SK-N-SH treated with all-trans-retinoic acid at 6 μM for 48 hours (cell line): ENCODE results near the gene ABCF3.

Experiments
- ARNTL ChIP-seq: fragments of 450-650 bp; formaldehyde crosslinking; IDR thresholded peaks from 2 replicates; pipeline ENCODE4 v1.5.0; 2020; ENCODE audit warnings: low read depth, mild to moderate bottlenecking, moderate library complexity, borderline replicate concordance
- ESRRG ChIP-seq: fragments of 250-450 bp; sonication (Bioruptor Pico); IDR thresholded peaks from 2 replicates; pipeline ENCODE4 v1.6.1; 2021; ENCODE audit warnings: mild to moderate bottlenecking
- GLIS3 ChIP-seq: fragments of 250-450 bp; sonication (Bioruptor Pico); IDR thresholded peaks from 2 replicates; pipeline ENCODE4 v1.5.0; 2020; ENCODE audit warnings: mild to moderate bottlenecking, moderate library complexity
- PATZ1 ChIP-seq: fragments of 250-450 bp; sonication (Bioruptor Pico); IDR thresholded peaks from 2 replicates; pipeline ENCODE4 v1.8.0; 2020; ENCODE audit warnings: mild to moderate bottlenecking, moderate library complexity, borderline replicate concordance
- RARB ChIP-seq: fragments of 250-450 bp; sonication (Bioruptor Pico); IDR thresholded peaks from 2 replicates; pipeline ENCODE4 v1.8.0; 2021; ENCODE audit warnings: mild to moderate bottlenecking, moderate library complexity
- ZFP3 ChIP-seq: fragments of 250-450 bp; sonication (Bioruptor Pico); IDR thresholded peaks from 2 replicates; pipeline ENCODE4 v1.5.0; 2020; ENCODE audit warnings: mild to moderate bottlenecking, moderate library complexity
- TF ChIP-seq, protein P1 (sequence below): fragments of 250-450 bp; sonication (Bioruptor Pico); IDR thresholded peaks from 2 replicates; pipeline ENCODE4 v1.5.0; 2020; ENCODE audit warnings: mild to moderate bottlenecking, moderate library complexity
- TF ChIP-seq, protein P2 (sequence below): fragments of 250-450 bp; sonication (Bioruptor Pico); IDR thresholded peaks from 2 replicates; pipeline ENCODE4 v1.5.1; 2021; ENCODE audit warnings: mild to moderate bottlenecking, moderate library complexity

DNA sequence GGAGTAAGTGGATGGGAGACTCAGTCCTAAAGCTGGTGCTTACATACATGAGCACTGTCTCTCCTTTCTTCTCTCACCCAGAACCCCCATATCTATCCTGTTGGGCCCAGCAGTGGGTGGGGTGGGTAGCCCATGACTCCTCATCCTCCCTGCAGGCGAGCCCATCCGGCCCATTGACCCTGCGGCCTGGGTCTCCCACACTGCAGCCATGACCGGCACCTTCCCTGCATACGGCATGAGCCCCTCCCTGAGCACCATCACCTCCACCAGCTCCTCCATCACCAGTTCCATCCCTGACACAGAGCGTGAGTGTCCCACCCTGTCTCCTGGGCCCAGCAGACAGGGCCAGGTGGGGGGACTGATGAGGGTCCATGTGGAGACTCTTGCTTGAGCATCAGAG lies 19.3 kb upstream of the ABCF3 start:
- TF ChIP-seq, protein P1, sequence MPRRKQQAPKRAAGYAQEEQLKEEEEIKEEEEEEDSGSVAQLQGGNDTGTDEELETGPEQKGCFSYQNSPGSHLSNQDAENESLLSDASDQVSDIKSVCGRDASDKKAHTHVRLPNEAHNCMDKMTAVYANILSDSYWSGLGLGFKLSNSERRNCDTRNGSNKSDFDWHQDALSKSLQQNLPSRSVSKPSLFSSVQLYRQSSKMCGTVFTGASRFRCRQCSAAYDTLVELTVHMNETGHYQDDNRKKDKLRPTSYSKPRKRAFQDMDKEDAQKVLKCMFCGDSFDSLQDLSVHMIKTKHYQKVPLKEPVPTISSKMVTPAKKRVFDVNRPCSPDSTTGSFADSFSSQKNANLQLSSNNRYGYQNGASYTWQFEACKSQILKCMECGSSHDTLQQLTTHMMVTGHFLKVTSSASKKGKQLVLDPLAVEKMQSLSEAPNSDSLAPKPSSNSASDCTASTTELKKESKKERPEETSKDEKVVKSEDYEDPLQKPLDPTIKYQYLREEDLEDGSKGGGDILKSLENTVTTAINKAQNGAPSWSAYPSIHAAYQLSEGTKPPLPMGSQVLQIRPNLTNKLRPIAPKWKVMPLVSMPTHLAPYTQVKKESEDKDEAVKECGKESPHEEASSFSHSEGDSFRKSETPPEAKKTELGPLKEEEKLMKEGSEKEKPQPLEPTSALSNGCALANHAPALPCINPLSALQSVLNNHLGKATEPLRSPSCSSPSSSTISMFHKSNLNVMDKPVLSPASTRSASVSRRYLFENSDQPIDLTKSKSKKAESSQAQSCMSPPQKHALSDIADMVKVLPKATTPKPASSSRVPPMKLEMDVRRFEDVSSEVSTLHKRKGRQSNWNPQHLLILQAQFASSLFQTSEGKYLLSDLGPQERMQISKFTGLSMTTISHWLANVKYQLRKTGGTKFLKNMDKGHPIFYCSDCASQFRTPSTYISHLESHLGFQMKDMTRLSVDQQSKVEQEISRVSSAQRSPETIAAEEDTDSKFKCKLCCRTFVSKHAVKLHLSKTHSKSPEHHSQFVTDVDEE (CRISPR knock-in tag), result no peak
- TF ChIP-seq PATZ1 (no peak), RARB (CRISPR knock-in tag) (no peak), GLIS3 (CRISPR knock-in tag) (no peak), ARNTL (CRISPR knock-in tag) (no peak), ESRRG (CRISPR knock-in tag) (no peak), ZFP3 (CRISPR knock-in tag) (no peak)
- TF ChIP-seq, protein P2, sequence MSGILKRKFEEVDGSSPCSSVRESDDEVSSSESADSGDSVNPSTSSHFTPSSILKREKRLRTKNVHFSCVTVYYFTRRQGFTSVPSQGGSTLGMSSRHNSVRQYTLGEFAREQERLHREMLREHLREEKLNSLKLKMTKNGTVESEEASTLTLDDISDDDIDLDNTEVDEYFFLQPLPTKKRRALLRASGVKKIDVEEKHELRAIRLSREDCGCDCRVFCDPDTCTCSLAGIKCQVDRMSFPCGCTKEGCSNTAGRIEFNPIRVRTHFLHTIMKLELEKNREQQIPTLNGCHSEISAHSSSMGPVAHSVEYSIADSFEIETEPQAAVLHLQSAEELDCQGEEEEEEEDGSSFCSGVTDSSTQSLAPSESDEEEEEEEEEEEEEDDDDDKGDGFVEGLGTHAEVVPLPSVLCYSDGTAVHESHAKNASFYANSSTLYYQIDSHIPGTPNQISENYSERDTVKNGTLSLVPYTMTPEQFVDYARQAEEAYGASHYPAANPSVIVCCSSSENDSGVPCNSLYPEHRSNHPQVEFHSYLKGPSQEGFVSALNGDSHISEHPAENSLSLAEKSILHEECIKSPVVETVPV (CRISPR knock-in tag), result no peak
